ENCODE data around the gene POU4F1.

DNA sequence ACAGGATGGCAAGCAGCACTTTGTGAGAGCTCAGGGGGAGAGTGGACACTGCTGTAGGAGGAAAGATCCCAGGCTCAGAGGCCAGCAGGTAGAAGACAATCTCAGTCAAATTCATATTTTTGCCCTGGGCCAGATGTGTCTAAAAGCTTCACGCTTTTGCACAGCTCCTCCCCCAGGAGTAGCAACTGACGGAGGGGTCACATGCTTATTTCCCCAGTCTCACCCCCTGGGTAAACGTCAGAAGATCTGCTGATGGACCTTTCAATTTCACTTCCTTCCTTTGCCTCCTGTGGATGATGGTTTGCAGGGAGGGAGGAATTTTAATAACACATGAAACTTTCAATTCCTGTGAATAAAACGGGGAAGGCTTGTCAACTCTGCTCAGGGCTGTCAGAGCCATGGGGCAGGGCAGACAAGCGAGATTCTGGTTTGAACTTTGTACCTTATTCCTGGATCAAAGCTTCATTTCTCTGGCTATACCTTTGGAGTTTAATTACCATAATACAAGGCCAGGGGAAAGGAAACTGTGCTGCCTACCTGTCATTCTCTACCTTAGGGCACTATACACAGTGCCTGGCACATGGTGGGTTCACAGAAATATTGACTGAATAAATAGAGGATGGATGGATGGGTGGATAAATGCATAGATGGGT is 41.0 kb downstream of the POU4F1 start:
- TF ChIP-seq, protein P1, sequence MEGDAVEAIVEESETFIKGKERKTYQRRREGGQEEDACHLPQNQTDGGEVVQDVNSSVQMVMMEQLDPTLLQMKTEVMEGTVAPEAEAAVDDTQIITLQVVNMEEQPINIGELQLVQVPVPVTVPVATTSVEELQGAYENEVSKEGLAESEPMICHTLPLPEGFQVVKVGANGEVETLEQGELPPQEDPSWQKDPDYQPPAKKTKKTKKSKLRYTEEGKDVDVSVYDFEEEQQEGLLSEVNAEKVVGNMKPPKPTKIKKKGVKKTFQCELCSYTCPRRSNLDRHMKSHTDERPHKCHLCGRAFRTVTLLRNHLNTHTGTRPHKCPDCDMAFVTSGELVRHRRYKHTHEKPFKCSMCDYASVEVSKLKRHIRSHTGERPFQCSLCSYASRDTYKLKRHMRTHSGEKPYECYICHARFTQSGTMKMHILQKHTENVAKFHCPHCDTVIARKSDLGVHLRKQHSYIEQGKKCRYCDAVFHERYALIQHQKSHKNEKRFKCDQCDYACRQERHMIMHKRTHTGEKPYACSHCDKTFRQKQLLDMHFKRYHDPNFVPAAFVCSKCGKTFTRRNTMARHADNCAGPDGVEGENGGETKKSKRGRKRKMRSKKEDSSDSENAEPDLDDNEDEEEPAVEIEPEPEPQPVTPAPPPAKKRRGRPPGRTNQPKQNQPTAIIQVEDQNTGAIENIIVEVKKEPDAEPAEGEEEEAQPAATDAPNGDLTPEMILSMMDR (IDR thresholded peaks at IDR 0.05) = no peak
- TF ChIP-seq POLR2A (IDR thresholded peaks at IDR 0.05) (no peak), POLR2AphosphoS5 (IDR thresholded peaks at IDR 0.05; ENCODE audit: insufficient read depth in 1 of 2, low read depth in 1 of 2) (no peak)
